SHP77 treated with DMSO at 0.1 percent for 48 hours (cell line): ENCODE results near the gene HIVEP1.
"Not testable (repeated sequence)": the region's sequence is repeated elsewhere in the genome, so short reads cannot be mapped to it uniquely, and the experiment has no call there.

Experiments
- DNase-seq: peaks from one replicate; lab custom pipeline; 2025; lab: John Stamatoyannopoulos, UW

HIVEP1 gene

GRCh38 chr6:12088531-12088930, 76.4 kb downstream of the HIVEP1 start:
- DNase-seq: no peak

- no peak for DNase-seq
Observed at GRCh38 chr6:12090714-12091113, 78.6 kb downstream of the HIVEP1 start.

GRCh38 chr6:12092762-12093161, 80.7 kb downstream of the HIVEP1 start:
- no peak for DNase-seq

GRCh38 chr6:12094689-12095088, 82.6 kb downstream of the HIVEP1 start:
- no peak for DNase-seq

- no peak for DNase-seq
Observed at GRCh38 chr6:12096342-12096741, 84.2 kb downstream of the HIVEP1 start.

GRCh38 chr6:12097791-12098190, 85.7 kb downstream of the HIVEP1 start:
- no peak for DNase-seq

GRCh38 chr6:12099623-12100338, 87.7 kb downstream of the HIVEP1 start:
- DNase-seq: no peak

- no peak for DNase-seq
Observed at GRCh38 chr6:12101048-12101447, 88.9 kb downstream of the HIVEP1 start.

- no peak for DNase-seq
Observed at GRCh38 chr6:12101653-12102312, 89.7 kb downstream of the HIVEP1 start.

GRCh38 chr6:12102350-12102749, 90.2 kb downstream of the HIVEP1 start:
- no peak for DNase-seq

- no peak for DNase-seq
Observed at GRCh38 chr6:12103158-12103557, 91.0 kb downstream of the HIVEP1 start.

- DNase-seq: no peak
Observed at GRCh38 chr6:12105271-12105670, 93.2 kb downstream of the HIVEP1 start.

GRCh38 chr6:12108376-12108775, 96.3 kb downstream of the HIVEP1 start:
- not testable (repeated sequence) for DNase-seq

GRCh38 chr6:12110523-12111362, 98.6 kb downstream of the HIVEP1 start:
- no peak for DNase-seq

- DNase-seq: no peak
Observed at GRCh38 chr6:12111363-12111670, 99.2 kb downstream of the HIVEP1 start.

- no peak for DNase-seq
Observed at GRCh38 chr6:12112540-12113189, 100.6 kb downstream of the HIVEP1 start.

- DNase-seq: no peak
Observed at GRCh38 chr6:12113190-12113577, 101.1 kb downstream of the HIVEP1 start.

- no peak for DNase-seq
Observed at GRCh38 chr6:12114055-12114503, 102.0 kb downstream of the HIVEP1 start.

- DNase-seq: no peak
Observed at GRCh38 chr6:12115001-12115400, 102.9 kb downstream of the HIVEP1 start.

- no peak for DNase-seq
Observed at GRCh38 chr6:12115492-12115891, 103.4 kb downstream of the HIVEP1 start.

- DNase-seq: no peak
Observed at GRCh38 chr6:12116264-12116800, 104.2 kb downstream of the HIVEP1 start.

GRCh38 chr6:12116978-12117377, 104.9 kb downstream of the HIVEP1 start:
- DNase-seq: no peak
